Keratinocyte (primary cell): Measurements from ENCODE around the gene CNOT3.
"Not testable (repeated sequence)": the region's sequence is repeated elsewhere in the genome, so short reads cannot be mapped to it uniquely, and the experiment has no call there.

Experiments
- CTCF ChIP-seq, 3 experiments: IDR thresholded peaks in 1 of 3; conservative IDR thresholded peaks in 1 of 3; optimal IDR thresholded peaks in 1 of 3; 2 replicates in 2 of 3; 3 replicates in 1 of 3; pipeline versions ENCODE3 to v1.5.1; 2011; ENCODE audit warnings: low read length in 3 of 3, mild to moderate bottlenecking in 3 of 3, moderate library complexity in 2 of 3, control low read depth in 1 of 3, inconsistent platforms in 1 of 3; ENCODE audit not compliant: insufficient read depth in 2 of 3; ENCODE audit errors: extremely low read depth in 1 of 3
- EZH2 ChIP-seq: IDR thresholded peaks from one replicate; pipeline ENCODE4 v1.6.1; 2012; ENCODE audit warnings: inconsistent platforms, mild to moderate bottlenecking, low read length, moderate library complexity

- TF ChIP-seq CTCF (optimal IDR thresholded peaks at IDR 0.05 in 1 of 3, IDR thresholded peaks at IDR 0.05 in 1 of 3, conservative IDR thresholded peaks at IDR 0.05 in 1 of 3; ENCODE audit: extremely low read depth in 1 of 3, insufficient read depth in 2 of 3, low read length in 3 of 3); EZH2: not testable (repeated sequence)
Observed at GRCh38 chr19:54194463-54194862, 56.9 kb downstream of the CNOT3 start.
